GM19043 (cell line): Measurements from ENCODE around the gene BRIX1.
A peak's percentile ranks its signal among the peaks of the same experiment; 100 is the strongest.
"Not testable (repeated sequence)": the region's sequence is repeated elsewhere in the genome, so short reads cannot be mapped to it uniquely, and the experiment has no call there.

Source experiments
- ATAC-seq: cut with Tn5 transposase; IDR thresholded peaks from one replicate; pipeline ENCODE4 v1.9.1; 2021; ENCODE audit warnings: low read depth; ENCODE audit not compliant: unreplicated experiment

The BRIX1 gene

DNA sequence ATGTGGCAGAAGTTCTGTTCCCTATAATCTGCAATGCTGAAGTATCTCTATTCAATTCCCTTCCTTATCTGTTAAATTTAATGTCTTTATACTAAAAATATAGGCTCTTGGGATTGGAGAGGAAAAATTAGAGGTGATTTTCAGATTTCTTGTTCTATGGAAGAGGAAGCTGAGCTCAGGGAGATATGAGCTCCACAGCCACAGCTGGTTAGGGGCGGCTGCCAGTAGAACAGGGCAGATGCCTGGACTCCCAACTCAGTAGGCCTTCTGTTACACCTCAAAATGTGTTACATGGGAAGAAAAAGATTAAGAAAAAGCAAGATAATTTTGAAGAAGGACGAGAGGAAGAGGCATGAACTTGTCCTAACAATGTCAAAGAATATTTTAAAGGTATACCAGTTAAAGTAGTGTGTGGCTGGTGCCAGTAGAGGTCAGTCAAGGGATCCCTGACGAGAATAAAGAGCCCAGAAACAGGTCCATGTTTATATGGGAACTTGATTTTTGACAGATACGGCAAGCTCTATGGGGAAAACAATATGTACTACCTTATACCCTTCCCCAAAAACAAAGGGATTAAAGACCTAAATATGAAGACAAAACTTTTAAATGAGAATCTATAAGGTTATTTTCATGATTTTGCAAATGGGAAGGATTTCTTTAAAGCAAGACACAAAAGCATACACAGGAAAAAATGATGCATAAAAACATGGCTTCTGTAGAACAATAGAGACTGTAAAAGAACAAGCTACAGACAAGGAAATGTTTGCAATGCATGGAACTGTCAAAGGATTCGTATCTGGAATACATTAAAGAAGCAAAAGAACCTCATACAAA is 42.6 kb downstream of the BRIX1 start:
- no peak for ATAC-seq

DNA sequence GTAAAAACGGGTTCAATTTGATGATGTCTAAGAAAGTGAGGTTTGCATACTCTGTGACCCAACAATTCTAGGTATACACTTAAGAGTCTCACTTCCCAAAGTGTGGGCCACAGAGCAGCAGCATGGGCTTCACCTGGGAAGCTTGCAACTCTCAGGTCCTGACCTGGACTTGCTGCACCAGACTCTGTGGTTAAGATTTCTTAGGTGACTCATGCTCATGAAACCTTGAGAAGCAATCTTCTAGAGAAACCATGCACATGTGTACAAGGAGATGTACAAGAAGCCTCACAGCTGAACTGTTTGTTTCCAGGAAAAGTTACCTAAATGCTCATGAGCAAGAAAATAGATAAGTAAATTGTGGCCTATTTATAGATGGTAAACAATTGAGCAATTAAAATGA is 43.8 kb downstream of the BRIX1 start:
- peak; percentile 95 for ATAC-seq

DNA sequence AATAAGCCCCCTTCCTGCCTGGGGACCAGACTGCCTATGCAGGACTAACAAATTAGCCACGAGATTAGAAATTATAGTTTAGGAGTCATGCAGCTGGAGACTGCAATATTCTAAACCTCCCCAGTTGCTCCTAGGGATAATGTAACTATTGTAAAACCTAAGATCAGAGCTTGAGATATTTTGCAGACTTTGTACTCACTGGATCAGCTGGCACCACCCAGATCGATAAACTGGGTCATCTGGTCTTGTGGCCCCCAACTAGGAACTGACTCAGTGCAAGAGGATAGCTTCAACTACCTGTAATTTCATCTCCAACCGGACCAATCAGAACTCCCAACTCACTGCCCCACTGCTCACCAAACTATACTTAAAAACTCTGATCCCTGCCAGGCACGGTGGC is 52.0 kb downstream of the BRIX1 start:
- ATAC-seq, result no peak

DNA sequence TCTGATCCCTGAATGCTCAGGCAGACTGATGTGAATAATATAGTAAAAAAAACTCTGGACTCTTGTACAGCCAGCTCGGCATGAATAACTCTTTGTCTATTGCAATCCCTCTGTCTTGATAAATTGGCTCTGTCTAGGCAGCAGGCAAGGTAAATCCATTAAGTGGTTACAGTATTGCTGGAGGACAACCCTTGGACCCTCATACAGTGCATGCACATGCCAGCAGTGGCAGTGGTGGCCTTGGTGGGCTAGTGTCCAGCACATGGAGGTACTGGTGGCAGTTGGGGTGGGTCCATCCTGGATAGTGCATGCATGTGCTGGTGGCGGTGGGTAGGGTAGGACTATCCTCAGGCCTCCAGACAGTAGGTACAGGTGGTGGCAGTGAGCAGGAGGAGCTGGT is 52.7 kb downstream of the BRIX1 start:
- no peak for ATAC-seq

DNA sequence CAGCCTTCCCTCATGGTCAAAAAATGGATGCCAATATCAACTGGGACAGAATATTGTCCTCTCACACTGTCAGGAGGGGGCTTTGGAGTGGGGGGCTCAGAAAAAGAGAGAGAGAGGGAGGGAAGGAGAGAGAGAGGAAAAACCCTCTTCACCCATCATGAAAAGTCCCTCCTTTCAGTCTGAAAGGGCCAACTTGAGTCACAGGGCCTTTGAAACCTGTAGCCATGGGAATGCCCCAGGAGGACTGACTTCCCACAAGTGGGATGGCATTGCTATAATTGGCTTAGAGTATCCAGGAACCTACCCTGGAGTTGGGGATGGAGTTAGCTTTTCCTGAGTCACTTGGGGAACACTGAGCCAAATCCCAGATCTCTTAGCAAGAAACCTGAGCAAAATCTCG is 55.0 kb downstream of the BRIX1 start:
- no peak for ATAC-seq

DNA sequence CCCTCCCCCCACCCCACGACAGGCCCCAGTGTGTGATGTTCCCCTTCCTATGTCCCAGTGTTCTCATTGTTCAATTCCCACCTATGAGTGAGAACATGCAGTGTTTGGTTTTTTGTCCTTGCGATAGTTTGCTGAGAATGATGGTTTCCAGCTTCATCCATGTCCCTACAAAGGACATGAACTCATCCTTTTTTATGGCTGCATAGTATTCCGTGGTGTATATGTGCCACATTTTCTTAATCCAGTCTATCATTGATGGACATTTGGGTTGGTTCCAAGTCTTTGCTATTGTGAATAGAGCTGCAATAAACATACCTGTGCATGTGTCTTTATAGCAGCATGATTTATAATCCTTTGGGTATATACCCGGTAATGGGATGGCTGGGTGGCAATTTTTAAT is 56.1 kb downstream of the BRIX1 start:
- not testable (repeated sequence) for ATAC-seq
